Stimulated activated CD4-positive, alpha-beta T cell treated with anti-CD3 and anti-CD28 coated beads, Interleukin-12 subunit alpha, Interleukin-12 subunit beta, amount 100 ng/mL, for 24 hours (primary cell): ENCODE results near the gene SERTAD1.

Source experiments
- DNase-seq, 2 experiments: peaks; one replicate each; pipeline ENCODE4 v3.0.0-alpha.2; 2020; ENCODE audit warnings: low read depth in 2 of 2

Gene SERTAD1

DNA sequence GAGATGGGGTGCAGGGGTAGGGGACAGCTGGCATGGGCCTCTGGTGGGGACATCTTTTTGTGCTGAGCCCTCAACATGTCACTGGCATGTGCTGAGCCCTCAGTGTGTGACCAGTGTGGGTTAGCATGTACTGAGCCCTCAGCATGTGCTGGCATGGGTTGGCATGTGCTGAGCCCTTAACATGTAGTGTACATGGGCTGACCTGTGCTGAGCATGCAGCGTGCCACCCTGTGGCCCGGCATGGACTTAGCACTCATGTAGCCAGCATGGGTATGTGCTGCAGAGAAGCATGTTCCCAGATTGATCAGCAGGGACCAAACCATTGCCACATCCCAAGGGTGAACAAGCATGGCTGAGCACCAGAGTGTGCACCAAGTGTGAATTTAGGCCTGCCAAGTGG is 47.3 kb downstream of the SERTAD1 start:
- no peak for DNase-seq

- no peak for DNase-seq
These were observed 47.9 kb downstream of the SERTAD1 start for GRCh38 chr19:40377876-40378385.

DNA sequence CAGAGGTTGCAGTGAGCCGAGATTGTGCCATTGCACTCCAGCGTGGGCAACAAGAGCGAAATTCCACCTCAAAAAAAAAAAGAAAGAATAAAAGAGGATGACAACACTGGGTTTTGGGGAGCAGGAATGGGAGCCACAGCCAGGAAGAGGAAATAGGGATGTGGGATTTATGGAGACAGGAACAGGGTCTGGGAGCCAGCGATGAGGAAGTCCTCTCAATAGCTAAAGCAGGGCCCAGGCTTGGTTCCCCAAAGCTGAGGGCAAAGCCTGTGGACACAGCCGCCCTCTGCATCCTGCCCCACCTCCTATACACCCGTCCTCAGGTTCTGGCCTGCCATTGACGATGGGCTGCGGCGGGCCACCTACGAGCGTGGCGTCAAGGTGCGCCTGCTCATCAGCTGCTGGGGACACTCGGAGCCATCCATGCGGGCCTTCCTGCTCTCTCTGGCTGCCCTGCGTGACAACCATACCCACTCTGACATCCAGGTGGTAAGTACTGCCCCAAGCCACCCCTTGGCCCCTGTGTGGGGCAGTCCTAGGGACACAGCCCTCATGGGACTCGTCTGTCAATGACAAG is 49.4 kb downstream of the SERTAD1 start:
- DNase-seq = no peak

DNA sequence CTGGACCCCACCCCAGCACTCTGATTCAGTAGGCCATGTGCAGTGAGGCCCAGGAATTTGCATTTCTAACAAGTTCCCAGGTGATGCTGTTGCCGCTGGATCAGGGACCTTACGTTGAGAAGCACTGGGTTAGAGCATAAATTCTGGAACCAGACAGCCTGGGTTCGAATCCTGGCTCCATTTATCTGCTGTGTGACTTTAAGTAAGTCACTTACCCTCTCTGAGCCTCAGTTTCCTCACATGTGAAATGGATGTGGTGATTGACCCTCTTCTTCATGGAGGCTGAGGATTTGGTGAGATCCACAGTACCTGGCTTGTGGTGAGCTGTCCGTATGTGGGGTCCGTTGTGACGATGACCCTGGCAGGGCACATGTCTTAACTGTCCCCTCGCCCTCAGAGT is 51.7 kb downstream of the SERTAD1 start:
- no peak for DNase-seq

- no peak for DNase-seq
These were observed 54.0 kb downstream of the SERTAD1 start for GRCh38 chr19:40371802-40372122.
